H1 (cell line): ENCODE measurements around the gene PPP4R4. TPM values are rescaled to one million over a fixed set of nuclear protein-coding genes. Genes with fewer than 3 reads are reported as not detected.

Source experiments
- BRCA1 ChIP-seq: IDR thresholded peaks from 2 replicates; pipeline ENCODE4 v1.6.1; 2012; ENCODE audit warnings: low read depth, low read length, improper control_type of control experiment
- GABPA ChIP-seq: IDR thresholded peaks from 2 replicates; pipeline ENCODE4 v1.6.1; 2011; ENCODE audit warnings: mild to moderate bottlenecking, low read length, moderate library complexity, borderline replicate concordance; ENCODE audit not compliant: insufficient read depth
- RAD21 ChIP-seq, 2 experiments: IDR thresholded peaks in 1 of 2; conservative IDR thresholded peaks in 1 of 2; 2 replicates each; pipeline ENCODE4 v1.6.1; 2011; ENCODE audit warnings: low read depth in 2 of 2, low read length in 2 of 2, improper control_type of control experiment in 1 of 2, inconsistent platforms in 1 of 2, mild to moderate bottlenecking in 1 of 2, moderate library complexity in 1 of 2
- TAF1 ChIP-seq: IDR thresholded peaks from 2 replicates; pipeline ENCODE4 v1.6.1; 2011; ENCODE audit warnings: mild to moderate bottlenecking, low read depth, low read length
- polyA plus RNA-seq, 7 experiments: library from polyadenylated mRNA; depleted of rRNA in 3 of 7; stranded (reverse) in 5 of 7; unstranded in 2 of 7; fragments of >200 nt in 5 of 7; fragments of 200-250 nt in 2 of 7; gene quantifications; 1 replicate in 5 of 7; 2 replicates in 1 of 7; 4 replicates in 1 of 7; pipeline versions ENCODE4 v1.2.1 to v1.2.3, GENCODE V29; 2011 to 2013; ENCODE audit warnings: missing spikeins in 2 of 7, mixed read lengths in 2 of 7
- total RNA-seq: library from RNA; stranded (reverse); fragmentation: NEBNext Ultra II Directional; extraction: Animal tissue kit (Norgen Biotek cat#: 25700); gene quantifications from 2 replicates; pipeline ENCODE4 v1.2.1, GENCODE V29; 2021

The PPP4R4 gene
- total and polyA plus RNA-seq, 2 of the 8 experiments (the other 6 are each of a cell fraction or from before 2014, with no cell fraction given): 3.3 to 9.6 TPM

GRCh38 chr14:94142247-94142646, 31.9 kb upstream of the PPP4R4 start (continued):
- TF ChIP-seq BRCA1 (no peak), GABPA (no peak), TAF1 (no peak), RAD21 (IDR thresholded peaks at IDR 0.05 in 1 of 2, conservative IDR thresholded peaks at IDR 0.05 in 1 of 2; ENCODE audit: low read depth in 2 of 2, low read length in 2 of 2) (no peak)
